Breast epithelium (tissue), 4 donors: ENCODE data around the gene ATP2C1. TPM values are rescaled to one million over a fixed set of nuclear protein-coding genes. Genes with fewer than 3 reads are reported as not detected.

ENCODE experiments used
- DNase-seq, 2 donors: peaks; one replicate each; pipeline ENCODE4 v3.0.0-alpha.2; 2019; ENCODE audit warnings: low spot score in 2 of 2
- H3K27ac ChIP-seq, 2 donors: fragments of 200-600 bp; sonication (generic) in 1 of 2; one replicate each; pipeline ENCODE4 v1.5.1; 2016 to 2019; ENCODE audit warnings: mild to moderate bottlenecking in 1 of 2
- H3K27me3 ChIP-seq, 2 donors: fragments of 200-600 bp; sonication (generic) in 1 of 2; one replicate each; pipeline versions ENCODE4 v1.5.1 to v1.6.0; 2017 to 2019; ENCODE audit warnings: control low read depth in 1 of 2, mild to moderate bottlenecking in 1 of 2
- H3K36me3 ChIP-seq: fragments of 200-600 bp; one replicate; pipeline ENCODE4 v1.5.1; 2019
- H3K4me1 ChIP-seq, 2 donors: fragments of 200-600 bp; sonication (generic); one replicate each; pipeline ENCODE4 v1.5.1; 2016 to 2019; ENCODE audit warnings: control low read depth in 1 of 2
- H3K4me3 ChIP-seq, 3 donors: fragments of 200-600 bp; sonication (generic); 1 replicate in 2 of 3; 2 replicates in 1 of 3; pipeline ENCODE4 v1.5.1; 2016 to 2019; ENCODE audit warnings: mild to moderate bottlenecking in 3 of 3, moderate library complexity in 2 of 3
- H3K9me3 ChIP-seq, 2 donors: fragments of 200-600 bp; sonication (generic) in 1 of 2; one replicate each; pipeline ENCODE4 v1.5.1; 2016 to 2019; ENCODE audit warnings: control low read depth in 1 of 2
- CTCF ChIP-seq, 3 donors: fragments of 450-650 bp; IDR thresholded peaks; one replicate each; pipeline ENCODE4 v1.5.1; 2016 to 2017; ENCODE audit warnings: antibody characterized with exemption in 3 of 3, mild to moderate bottlenecking in 3 of 3, moderate library complexity in 3 of 3
- POLR2A ChIP-seq: fragments of 450-650 bp; IDR thresholded peaks from one replicate; pipeline ENCODE4 v1.6.1; 2016; ENCODE audit warnings: antibody characterized with exemption, mild to moderate bottlenecking, moderate library complexity
- POLR2AphosphoS5 ChIP-seq, 3 donors: sonication (generic); formaldehyde crosslinking; IDR thresholded peaks; one replicate each; pipeline ENCODE4 v1.6.1; 2017; ENCODE audit warnings: antibody characterized with exemption in 3 of 3
- intact Hi-C: fragments of 100-400 bp; cut with DNase I; formaldehyde crosslinking; loops from one replicate; pipeline ENCODE4 v1.15.1; 2023; ENCODE audit warnings: low total_unique reads
- total RNA-seq, 3 donors: library from RNA; depleted of rRNA; stranded (reverse); fragments of >200 nt; gene quantifications; one replicate each; pipeline ENCODE4 v1.1.0, GENCODE V29; 2016

ATP2C1 gene
- total RNA-seq, 3 donors from 2014 or later, result 59.4 to 76.4 (median 76.2) TPM

GRCh38 chr3:131048030-131048429 lies 154.1 kb downstream of the ATP2C1 start:
- Histone ChIP-seq H3K4me3 (no peak overlapping the region), H3K27me3 (no peaks in the 10 kb centered on the region), H3K27ac (no peak overlapping the region), H3K9me3 (no peaks in the 10 kb centered on the region), H3K4me1 (no peaks in the 10 kb centered on the region), H3K36me3 (no peaks in the 10 kb centered on the region)
- intact Hi-C loops, result no loop called here
- no peak for DNase-seq
- TF ChIP-seq CTCF (IDR thresholded peaks at IDR 0.05), result no peak
- no peak for TF ChIP-seq POLR2AphosphoS5 (IDR thresholded peaks at IDR 0.05)
- TF ChIP-seq POLR2A, result no peak

GRCh38 chr3:131050001-131050400 lies 156.1 kb downstream of the ATP2C1 start:
- TF ChIP-seq POLR2A, result no peak
- intact Hi-C loops, result no loop called here
- no peaks in the 10 kb centered on the region for H3K27me3 ChIP-seq

GRCh38 chr3:131053043-131053859 lies 159.4 kb downstream of the ATP2C1 start:
- intact Hi-C loops, result no loop called here
- no peak for DNase-seq
- H3K9me3 ChIP-seq, result no peaks in the 10 kb centered on the region
- H3K4me3 ChIP-seq, result no peak overlapping the region
- no peak overlapping the region for H3K27ac ChIP-seq
- no peaks in the 10 kb centered on the region for H3K36me3 ChIP-seq
- no peaks in the 10 kb centered on the region for H3K4me1 ChIP-seq
- TF ChIP-seq POLR2A (no peak), CTCF (IDR thresholded peaks at IDR 0.05) (no peak), POLR2AphosphoS5 (IDR thresholded peaks at IDR 0.05) (no peak)
- H3K27me3 ChIP-seq, result no peaks in the 10 kb centered on the region

More at GRCh38 chr3:131050001-131050400, 156.1 kb downstream of the ATP2C1 start:
- Histone ChIP-seq H3K4me3 (no peak overlapping the region), H3K9me3 (no peaks in the 10 kb centered on the region), H3K4me1 (no peaks in the 10 kb centered on the region), H3K36me3 (no peaks in the 10 kb centered on the region), H3K27ac (no peak overlapping the region)
- DNase-seq, result no peak

Other genes starting within 250 kb of the ATP2C1 start
- gene PIK3R4, start 147.3 kb upstream of the ATP2C1 start, total RNA-seq, result 10 to 100 TPM; 36.8 to 55.2 (median 38.7) TPM
- 10 to 100 TPM in 1 of 3 donors, 1 to 10 TPM in 2; 6.2 to 10.5 (median 8.0) TPM for gene ASTE1, start 132.7 kb downstream of the ATP2C1 start, total RNA-seq
- 10 to 100 TPM in 2 of 3 donors, 1 to 10 TPM in 1; 7.4 to 18.3 (median 16.4) TPM for gene NEK11, start 132.8 kb downstream of the ATP2C1 start, total RNA-seq